Smooth muscle cell (in vitro differentiated cells): Measurements from ENCODE around the gene NRIP2. TPM values are rescaled to one million over a fixed set of nuclear protein-coding genes. Genes with fewer than 3 reads are reported as not detected.
A peak's percentile ranks its signal among the peaks of the same experiment; 100 is the strongest.

Experiments
- DNase-seq: peaks from one replicate; lab custom pipeline; 2025; ENCODE audit not compliant: unreplicated experiment; lab: John Stamatoyannopoulos, UW
- H2AFZ ChIP-seq: fragments of 200-600 bp; sonication (generic); 2 replicates; pipeline ENCODE4 v1.6.0; 2016; ENCODE audit warnings: antibody characterized with exemption, low read depth, mild to moderate bottlenecking
- H3F3A ChIP-seq: fragments of 200-600 bp; sonication (generic); 2 replicates; pipeline ENCODE4 v1.6.0; 2017; ENCODE audit warnings: antibody characterized with exemption, low read depth
- H3K27ac ChIP-seq: fragments of 200-600 bp; sonication (generic); 2 replicates; pipeline ENCODE4 v1.5.1; 2016; ENCODE audit warnings: low read depth, mild to moderate bottlenecking
- H3K27me3 ChIP-seq: fragments of 200-600 bp; sonication (generic); 2 replicates; pipeline ENCODE4 v1.6.1; 2016; ENCODE audit warnings: low read depth, mild to moderate bottlenecking
- H3K36me3 ChIP-seq: fragments of 200-600 bp; sonication (generic); 2 replicates; pipeline ENCODE4 v1.5.1; 2016; ENCODE audit warnings: low read depth
- H3K4me1 ChIP-seq: fragments of 200-600 bp; sonication (generic); 2 replicates; pipeline ENCODE4 v1.5.1; 2016; ENCODE audit warnings: low read depth
- H3K4me2 ChIP-seq: fragments of 200-600 bp; sonication (generic); 2 replicates; pipeline ENCODE4 v1.6.0; 2016; ENCODE audit warnings: mild to moderate bottlenecking
- H3K4me3 ChIP-seq: fragments of 200-600 bp; sonication (generic); 2 replicates; pipeline ENCODE4 v1.5.1; 2016; ENCODE audit warnings: mild to moderate bottlenecking
- H3K79me2 ChIP-seq: fragments of 200-600 bp; sonication (generic); 2 replicates; pipeline ENCODE4 v1.6.0; 2016; ENCODE audit warnings: low read depth, mild to moderate bottlenecking
- H3K9ac ChIP-seq: fragments of 200-600 bp; sonication (generic); 2 replicates; pipeline ENCODE4 v1.6.0; 2016; ENCODE audit warnings: low read depth
- H3K9me3 ChIP-seq: fragments of 200-600 bp; sonication (generic); replicated peaks from 2 replicates; pipeline ENCODE4 v1.5.1; 2016; ENCODE audit warnings: low read depth
- H4K20me1 ChIP-seq: fragments of 200-600 bp; sonication (generic); 2 replicates; pipeline ENCODE4 v1.6.0; 2016; ENCODE audit warnings: low read depth
- CTCF ChIP-seq: fragments of 200-600 bp; sonication (generic); IDR thresholded peaks from 2 replicates; pipeline ENCODE4 v1.5.1; 2017; ENCODE audit warnings: borderline replicate concordance, mild to moderate bottlenecking, antibody characterized with exemption; ENCODE audit not compliant: insufficient read depth, poor library complexity, severe bottlenecking
- WGBS: methylation state at CpG from one replicate; pipeline ENCODE4 v1.1.7; 2016; ENCODE audit warnings: low lambda C conversion rate; 5-methylcytosine and 5-hydroxymethylcytosine counted together
- polyA plus RNA-seq: library from polyadenylated mRNA; unstranded; fragments of >200 nt; fragmentation: Nextera tagmentation; extraction: Ambion mirVana; gene quantifications from 2 replicates; pipeline ENCODE4 v1.2.1, GENCODE V29; 2016
- total RNA-seq: library from RNA; depleted of rRNA; stranded (reverse); fragments of >200 nt; gene quantifications from 2 replicates; pipeline ENCODE4 v1.2.3, GENCODE V29; 2014

Gene NRIP2, protein sequence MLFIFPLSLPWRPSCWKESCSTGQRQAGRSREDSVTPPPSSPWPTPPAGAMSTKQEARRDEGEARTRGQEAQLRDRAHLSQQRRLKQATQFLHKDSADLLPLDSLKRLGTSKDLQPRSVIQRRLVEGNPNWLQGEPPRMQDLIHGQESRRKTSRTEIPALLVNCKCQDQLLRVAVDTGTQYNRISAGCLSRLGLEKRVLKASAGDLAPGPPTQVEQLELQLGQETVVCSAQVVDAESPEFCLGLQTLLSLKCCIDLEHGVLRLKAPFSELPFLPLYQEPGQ
- total RNA-seq, result 0.04 and 0.54 TPM in 2 replicates
- 0.29 and 1.0 TPM in 2 replicates for polyA plus RNA-seq

- H2AFZ ChIP-seq, result no peak within 1 kb of the TSS
- no peaks in the 10 kb centered on the region for H4K20me1 ChIP-seq
- no peak for TF ChIP-seq CTCF
- no peaks in the 10 kb centered on the region for H3K27me3 ChIP-seq
- no peaks in the 10 kb centered on the region for H3K36me3 ChIP-seq
- H3F3A ChIP-seq, result no peaks in the 10 kb centered on the region
- peak within 1 kb of the TSS; percentile 51 for H3K4me2 ChIP-seq
- peak; percentile 21 for DNase-seq
- no peaks in the 10 kb centered on the region for H3K9me3 ChIP-seq
- no peak within 1 kb of the TSS for H3K27ac ChIP-seq
- peaks cover 11% of the 10 kb centered on the region for H3K4me1 ChIP-seq
- H3K9ac ChIP-seq, result no peak within 1 kb of the TSS
- H3K79me2 ChIP-seq, result no peaks in the 10 kb centered on the region
- H3K4me3 ChIP-seq, result no peak within 1 kb of the TSS
- WGBS, result 59% methylated on average over 27 of the region's 32 CpGs
Observed at GRCh38 chr12:2834581-2835491, at the start of gene NRIP2. Gene NRIP2, minus strand, starts transcription at chr12:2835035. Its CDS starts 52 bp downstream, at chr12:2834983.

DNA sequence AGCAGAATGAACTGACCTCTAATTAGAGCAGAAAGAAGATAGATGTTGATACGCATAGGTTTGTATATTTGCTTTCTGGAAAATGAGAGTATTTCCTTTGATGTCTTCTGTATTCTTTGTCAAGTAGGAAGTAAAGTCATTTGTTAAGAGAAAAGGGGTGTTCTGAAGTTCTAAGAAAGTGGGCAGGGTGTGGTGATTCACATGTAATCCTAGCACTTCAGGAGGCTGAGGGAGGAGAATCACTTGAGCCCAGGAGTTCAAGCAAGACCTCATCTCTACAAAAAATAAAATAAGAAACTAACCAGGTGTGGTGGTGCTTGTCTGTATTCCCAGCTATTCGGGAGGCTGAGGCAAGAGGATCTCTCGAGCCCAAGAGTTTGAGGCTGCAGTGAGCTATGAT, 45.0 kb upstream of the NRIP2 start:
- H3K4me1 ChIP-seq, result peaks cover 8% of the 10 kb centered on the region
- no peaks in the 10 kb centered on the region for H3K9me3 ChIP-seq
- H3K79me2 ChIP-seq, result peaks cover 53% of the 10 kb centered on the region
- H3K27me3 ChIP-seq, result no peaks in the 10 kb centered on the region
- H3K27ac ChIP-seq, result no peak overlapping the region
- no peak for DNase-seq
- no peak overlapping the region for H2AFZ ChIP-seq
- H3K4me3 ChIP-seq, result no peak overlapping the region
- no peaks in the 10 kb centered on the region for H4K20me1 ChIP-seq
- no peak overlapping the region for H3K4me2 ChIP-seq
- TF ChIP-seq CTCF, result no peak
- 98% methylated on average over 3 of the region's 3 CpGs for WGBS
- no peaks in the 10 kb centered on the region for H3K36me3 ChIP-seq
- no peak overlapping the region for H3K9ac ChIP-seq
- H3F3A ChIP-seq, result peaks cover 2% of the 10 kb centered on the region

- Histone ChIP-seq H3K9me3 (no peaks in the 10 kb centered on the region), H3K4me2 (peak overlapping the region; percentile 98), H3K9ac (peak overlapping the region; percentile 88), H3K4me1 (peaks cover 8% of the 10 kb centered on the region), H3K79me2 (peaks cover 56% of the 10 kb centered on the region), H3F3A (peaks cover 2% of the 10 kb centered on the region), H2AFZ (peak overlapping the region; percentile 92), H3K4me3 (peak overlapping the region; percentile 81), H3K27ac (peak overlapping the region; percentile 84), H3K36me3 (no peaks in the 10 kb centered on the region), H3K27me3 (no peaks in the 10 kb centered on the region), H4K20me1 (no peaks in the 10 kb centered on the region)
- 28% methylated on average over 16 of the region's 16 CpGs for WGBS
- no peak for TF ChIP-seq CTCF
- DNase-seq, result no peak
Observed at GRCh38 chr12:2877953-2878732, 43.3 kb upstream of the NRIP2 start.
